CD4-positive, alpha-beta T cell (primary cell): ENCODE results near the gene CAMTA1. TPM values are rescaled to one million over a fixed set of nuclear protein-coding genes. Genes with fewer than 3 reads are reported as not detected.

Experiments
- ATAC-seq: fragments of 200-7000 bp; cut with Tn5 transposase; one replicate; pipeline ENCODE4 v1.10.0; 2022; ENCODE audit warnings: mild to moderate bottlenecking; ENCODE audit not compliant: poor library complexity
- CTCF ChIA-PET: fragments of 350-600 bp; sonication (Branson Sonifier 250); formaldehyde crosslinking; loops from one replicate; lab custom pipeline; 2021; ENCODE audit warnings: antibody characterized with exemption, inconsistent platforms; lab: Charles Lee
- POLR2A ChIA-PET: fragments of 350-600 bp; sonication (Branson Sonifier 250); formaldehyde crosslinking; loops from one replicate; lab custom pipeline; 2021; ENCODE audit warnings: antibody characterized with exemption, inconsistent platforms; lab: Charles Lee
- DNase-seq, 14 experiments: peaks; one replicate each; pipeline ENCODE4 v3.0.0-alpha.2; 2013 to 2020; ENCODE audit warnings: mixed read lengths in 2 of 14
- H3K27ac ChIP-seq, 2 donors: one replicate each; pipeline versions ENCODE4 v1.5.1 to v1.7.0; 2013; ENCODE audit warnings: low read length in 2 of 2, low read depth in 1 of 2, mild to moderate bottlenecking in 1 of 2
- H3K27me3 ChIP-seq, 2 experiments: 1 replicate in 1 of 2; 2 replicates in 1 of 2; pipeline versions ENCODE4 v1.6.1 to v1.7.0; 2013; ENCODE audit warnings: low read length in 2 of 2, control low read depth in 1 of 2, mild to moderate bottlenecking in 1 of 2, moderate library complexity in 1 of 2; ENCODE audit not compliant: insufficient read depth in 2 of 2, control insufficient read depth in 1 of 2
- H3K36me3 ChIP-seq: one replicate; pipeline ENCODE4 v1.6.1; 2013; ENCODE audit warnings: low read length, control low read depth; ENCODE audit not compliant: insufficient read depth
- H3K4me1 ChIP-seq: one replicate; pipeline ENCODE4 v1.6.1; 2013; ENCODE audit warnings: low read length, control low read depth; ENCODE audit not compliant: insufficient read depth
- H3K4me3 ChIP-seq: one replicate; pipeline ENCODE4 v1.5.1; 2013; ENCODE audit warnings: mild to moderate bottlenecking, low read length, moderate library complexity
- H3K9me3 ChIP-seq, 2 experiments: 1 replicate in 1 of 2; 2 replicates in 1 of 2; pipeline versions ENCODE4 v1.6.1 to v1.7.0; 2013; ENCODE audit warnings: low read length in 2 of 2, mild to moderate bottlenecking in 2 of 2, control low read depth in 1 of 2, moderate library complexity in 1 of 2; ENCODE audit not compliant: control insufficient read depth in 1 of 2, insufficient read depth in 1 of 2
- H3K27ac Mint-ChIP-seq: one replicate; pipeline ENCODE4 v1.8.0; 2020; ENCODE audit warnings: mixed read lengths
- H3K27me3 Mint-ChIP-seq: one replicate; pipeline ENCODE4 v1.8.0; 2021; ENCODE audit warnings: mixed read lengths
- H3K36me3 Mint-ChIP-seq: one replicate; pipeline ENCODE4 v1.8.0; 2021; ENCODE audit warnings: low read depth, mixed read lengths
- H3K4me1 Mint-ChIP-seq: one replicate; pipeline ENCODE4 v1.8.0; 2021; ENCODE audit warnings: low read depth, mixed read lengths
- H3K4me3 Mint-ChIP-seq: one replicate; pipeline ENCODE4 v1.8.0; 2020; ENCODE audit warnings: mild to moderate bottlenecking, mixed read lengths
- H3K9me3 Mint-ChIP-seq: one replicate; pipeline ENCODE4 v1.8.0; 2020; ENCODE audit warnings: mixed read lengths
- CTCF ChIP-seq: fragments of 200-600 bp; IDR thresholded peaks from one replicate; pipeline ENCODE4 v1.8.0; 2022; ENCODE audit warnings: antibody characterized with exemption, mild to moderate bottlenecking
- intact Hi-C, 2 experiments: fragments of 100-400 bp; cut with DNase I in 1 of 2; cut with micrococcal nuclease in 1 of 2; formaldehyde crosslinking; loops; one replicate each; pipeline versions ENCODE4 v1.15.1 to v1.9.0; 2023 to 2025; cut with DNase I, micrococcal nuclease
- total RNA-seq, 174 experiments: library from RNA in 2 of 174; stranded (reverse) in 2 of 174; gene quantifications; one replicate each; pipeline ENCODE4 v1.2.3 and lab custom pipeline; 2021 to 2026

Gene CAMTA1
- total RNA-seq, 2 experiments from 2014 or later: 38.6 to 39.3 TPM

GRCh38 chr1:6857831-6858230 lies 72.6 kb downstream of the CAMTA1 start:
- ChIA-PET POLR2A (no interaction called here), CTCF (no interaction called here)
- no peak for DNase-seq
- Histone ChIP-seq H3K27ac (no peak overlapping the region), H3K36me3 (peaks cover 5% of the 10 kb centered on the region), H3K9me3 (no peaks in the 10 kb centered on the region), H3K4me3 (no peak overlapping the region), H3K27me3 (no peaks in the 10 kb centered on the region), H3K4me1 (no peaks in the 10 kb centered on the region)
- intact Hi-C loops: no loop called here
- Mint-ChIP-seq H3K36me3 (peaks cover 40% of the 10 kb centered on the region), H3K27ac (no peak overlapping the region), H3K4me3 (no peak overlapping the region), H3K9me3 (no peaks in the 10 kb centered on the region), H3K27me3 (no peaks in the 10 kb centered on the region), H3K4me1 (peaks cover 15% of the 10 kb centered on the region)
- TF ChIP-seq CTCF: no peak
- no peak for ATAC-seq

- DNase-seq: no peak
- no peaks in the 10 kb centered on the region for H3K27me3 Mint-ChIP-seq
These were observed 73.3 kb downstream of the CAMTA1 start for GRCh38 chr1:6858596-6858995.

GRCh38 chr1:6859415-6860343 lies 74.4 kb downstream of the CAMTA1 start:
- no peaks in the 10 kb centered on the region for H3K4me1 ChIP-seq
- Mint-ChIP-seq H3K27me3 (no peaks in the 10 kb centered on the region), H3K36me3 (peaks cover 40% of the 10 kb centered on the region), H3K4me1 (peaks cover 20% of the 10 kb centered on the region), H3K27ac (no peak overlapping the region), H3K4me3 (no peak overlapping the region), H3K9me3 (no peaks in the 10 kb centered on the region)
- H3K4me3 ChIP-seq: no peak overlapping the region
- no peak for TF ChIP-seq CTCF
- H3K9me3 ChIP-seq: no peaks in the 10 kb centered on the region
- no peaks in the 10 kb centered on the region for H3K27me3 ChIP-seq
- ChIA-PET POLR2A (no interaction called here), CTCF (no interaction called here)
- intact Hi-C loops: no loop called here
- no peak overlapping the region for H3K27ac ChIP-seq
- DNase-seq (no peak), ATAC-seq (no peak)
- H3K36me3 ChIP-seq: peaks cover 7% of the 10 kb centered on the region

More at GRCh38 chr1:6858596-6858995, 73.3 kb downstream of the CAMTA1 start:
- Histone ChIP-seq H3K36me3 (peaks cover 7% of the 10 kb centered on the region), H3K27me3 (no peaks in the 10 kb centered on the region), H3K9me3 (no peaks in the 10 kb centered on the region), H3K27ac (no peak overlapping the region), H3K4me3 (no peak overlapping the region), H3K4me1 (no peaks in the 10 kb centered on the region)
- ATAC-seq: no peak
- H3K4me1 Mint-ChIP-seq: peaks cover 17% of the 10 kb centered on the region
- H3K27ac Mint-ChIP-seq: no peak overlapping the region
- POLR2A ChIA-PET: no interaction called here
- intact Hi-C loops: no loop called here
- CTCF ChIA-PET: no interaction called here
- TF ChIP-seq CTCF: no peak
- H3K4me3 Mint-ChIP-seq: no peak overlapping the region
- H3K36me3 Mint-ChIP-seq: peaks cover 41% of the 10 kb centered on the region
- no peaks in the 10 kb centered on the region for H3K9me3 Mint-ChIP-seq
